SU-DHL-6 (cell line): ENCODE measurements around the gene COL6A1.

Experiments used
- H2AFZ ChIP-seq: fragments of 200-600 bp; sonication (generic); 2 replicates; pipeline ENCODE4 v1.6.1; 2014; ENCODE audit warnings: low read depth, mild to moderate bottlenecking, moderate library complexity, mixed read lengths, antibody characterized with exemption, low read length; ENCODE audit not compliant: severe bottlenecking
- H3F3A ChIP-seq: fragments of 200-600 bp; shearing (Covaris generic); 2 replicates; pipeline ENCODE4 v1.6.0; 2016; ENCODE audit warnings: antibody characterized with exemption, mild to moderate bottlenecking; ENCODE audit not compliant: insufficient read depth
- H3K27ac ChIP-seq: fragments of 200-600 bp; sonication (generic); 2 replicates; pipeline ENCODE4 v1.5.1; 2016; ENCODE audit warnings: low read depth, mild to moderate bottlenecking, low read length, moderate library complexity, mixed read lengths
- H3K27me3 ChIP-seq: fragments of 200-600 bp; sonication (generic), shearing (Covaris generic); 2 replicates; pipeline ENCODE4 v1.6.0; 2014; ENCODE audit warnings: mild to moderate bottlenecking, low read length
- H3K36me3 ChIP-seq: fragments of 200-600 bp; sonication (generic); 2 replicates; pipeline ENCODE4 v1.6.1; 2014; ENCODE audit warnings: mild to moderate bottlenecking, low read length, mixed read lengths
- H3K4me2 ChIP-seq: fragments of 300-600, 200-600 bp; shearing (Covaris generic), sonication (generic); 2 replicates; pipeline ENCODE4 v1.6.0; 2014; ENCODE audit warnings: low read length, low read depth, mild to moderate bottlenecking; ENCODE audit not compliant: poor library complexity, severe bottlenecking
- H3K4me3 ChIP-seq: fragments of 200-600 bp; sonication (generic); 2 replicates; pipeline ENCODE4 v1.5.1; 2014; ENCODE audit warnings: antibody characterized with exemption, low read length, mild to moderate bottlenecking, mixed read lengths; ENCODE audit not compliant: insufficient read depth, poor library complexity, severe bottlenecking
- H3K79me2 ChIP-seq: fragments of 200-600 bp; sonication (generic); 2 replicates; pipeline ENCODE4 v1.6.1; 2014; ENCODE audit warnings: mild to moderate bottlenecking, low read length, moderate library complexity; ENCODE audit not compliant: insufficient read depth
- H3K9ac ChIP-seq: fragments of 200-600 bp; sonication (generic); 2 replicates; pipeline ENCODE4 v1.7.0; 2014; ENCODE audit warnings: mild to moderate bottlenecking, low read length
- H3K9me2 ChIP-seq: fragments of 200-600 bp; sonication (generic); replicated peaks from 2 replicates; pipeline ENCODE4 v1.6.1; 2014; ENCODE audit warnings: low read length; ENCODE audit not compliant: insufficient read depth
- H3K9me3 ChIP-seq: fragments of 200-600 bp; sonication (generic); 2 replicates; pipeline ENCODE4 v1.6.1; 2014; ENCODE audit warnings: low read length, mixed read lengths; ENCODE audit not compliant: insufficient read depth
- H4K20me1 ChIP-seq: fragments of 200-600 bp; sonication (generic); 2 replicates; pipeline ENCODE4 v1.6.1; 2014; ENCODE audit warnings: low read depth, mild to moderate bottlenecking, antibody characterized with exemption, low read length, moderate library complexity, mixed read lengths
- EZH2phosphoT487 ChIP-seq: fragments of 200-600 bp; sonication (generic), shearing (Covaris generic); conservative IDR thresholded peaks from 2 replicates; pipeline ENCODE4 v1.6.1; 2018; ENCODE audit warnings: mild to moderate bottlenecking, antibody characterized with exemption, low read length, moderate library complexity, mixed read lengths
- TF ChIP-seq, protein P1 (sequence below): fragments of 200-600 bp; sonication (generic); IDR thresholded peaks from one replicate; pipeline ENCODE4 v1.5.1; 2017; ENCODE audit warnings: antibody characterized with exemption, mild to moderate bottlenecking, low read length, moderate library complexity; ENCODE audit not compliant: insufficient read depth, poor library complexity, severe bottlenecking

The COL6A1 gene

GRCh38 chr21:45940091-45940490, 41.5 kb upstream of the COL6A1 start:
- H3K27me3 ChIP-seq = no peaks in the 10 kb centered on the region
- H3K9me2 ChIP-seq = no peaks in the 10 kb centered on the region
- H3K9me3 ChIP-seq = no peaks in the 10 kb centered on the region
- TF ChIP-seq, protein P1, sequence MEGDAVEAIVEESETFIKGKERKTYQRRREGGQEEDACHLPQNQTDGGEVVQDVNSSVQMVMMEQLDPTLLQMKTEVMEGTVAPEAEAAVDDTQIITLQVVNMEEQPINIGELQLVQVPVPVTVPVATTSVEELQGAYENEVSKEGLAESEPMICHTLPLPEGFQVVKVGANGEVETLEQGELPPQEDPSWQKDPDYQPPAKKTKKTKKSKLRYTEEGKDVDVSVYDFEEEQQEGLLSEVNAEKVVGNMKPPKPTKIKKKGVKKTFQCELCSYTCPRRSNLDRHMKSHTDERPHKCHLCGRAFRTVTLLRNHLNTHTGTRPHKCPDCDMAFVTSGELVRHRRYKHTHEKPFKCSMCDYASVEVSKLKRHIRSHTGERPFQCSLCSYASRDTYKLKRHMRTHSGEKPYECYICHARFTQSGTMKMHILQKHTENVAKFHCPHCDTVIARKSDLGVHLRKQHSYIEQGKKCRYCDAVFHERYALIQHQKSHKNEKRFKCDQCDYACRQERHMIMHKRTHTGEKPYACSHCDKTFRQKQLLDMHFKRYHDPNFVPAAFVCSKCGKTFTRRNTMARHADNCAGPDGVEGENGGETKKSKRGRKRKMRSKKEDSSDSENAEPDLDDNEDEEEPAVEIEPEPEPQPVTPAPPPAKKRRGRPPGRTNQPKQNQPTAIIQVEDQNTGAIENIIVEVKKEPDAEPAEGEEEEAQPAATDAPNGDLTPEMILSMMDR = no peak
- TF ChIP-seq EZH2phosphoT487 = no peak
- no peaks in the 10 kb centered on the region for H4K20me1 ChIP-seq
- no peaks in the 10 kb centered on the region for H3F3A ChIP-seq
- no peak overlapping the region for H3K9ac ChIP-seq
- H3K27ac ChIP-seq = no peak overlapping the region
- no peak overlapping the region for H2AFZ ChIP-seq
- H3K36me3 ChIP-seq = no peaks in the 10 kb centered on the region
- no peak overlapping the region for H3K4me2 ChIP-seq
- no peak overlapping the region for H3K4me3 ChIP-seq
- H3K79me2 ChIP-seq = no peaks in the 10 kb centered on the region

DNA sequence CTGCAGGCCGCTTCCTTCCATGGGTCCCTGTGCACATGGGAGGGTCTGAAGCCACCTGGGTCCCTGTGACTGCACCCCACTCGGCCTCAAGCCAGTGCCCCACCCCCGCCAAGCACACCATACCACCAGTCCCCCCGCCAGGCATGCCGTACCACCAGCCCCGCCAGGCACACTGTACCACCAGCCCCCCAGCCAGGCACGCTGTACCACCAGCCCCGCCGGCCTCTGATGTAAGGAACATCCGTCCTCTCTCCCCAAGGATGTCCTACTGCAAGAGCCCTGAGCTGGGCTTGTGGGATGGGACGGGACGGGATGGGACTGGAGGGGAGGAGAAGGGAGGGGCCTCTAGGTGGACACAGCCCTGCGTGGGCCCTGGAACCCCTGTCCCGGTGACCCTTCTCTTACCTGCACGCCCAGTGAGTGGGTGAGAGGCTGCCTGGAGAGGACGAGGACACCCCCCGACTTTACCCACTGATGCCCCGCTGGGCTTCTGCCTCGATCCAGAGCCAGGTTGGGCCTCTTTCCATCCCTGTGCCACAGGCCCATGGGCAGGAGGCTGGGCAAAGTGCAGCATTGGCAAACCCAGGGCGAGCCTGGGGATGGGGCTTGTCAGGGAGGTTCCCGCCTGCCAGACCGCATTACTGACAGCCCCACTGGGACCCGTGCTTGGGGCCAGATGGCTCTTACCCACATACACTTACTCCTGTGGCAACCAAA, 40.8 kb upstream of the COL6A1 start:
- no peak overlapping the region for H3K4me2 ChIP-seq
- no peaks in the 10 kb centered on the region for H3K79me2 ChIP-seq
- no peaks in the 10 kb centered on the region for H3K36me3 ChIP-seq
- H3K27me3 ChIP-seq = no peaks in the 10 kb centered on the region
- no peaks in the 10 kb centered on the region for H3K9me3 ChIP-seq
- no peak for TF ChIP-seq EZH2phosphoT487
- TF ChIP-seq, protein P1 = no peak
- H4K20me1 ChIP-seq = no peaks in the 10 kb centered on the region
- no peak overlapping the region for H3K9ac ChIP-seq
- no peak overlapping the region for H2AFZ ChIP-seq
- H3K27ac ChIP-seq = no peak overlapping the region
- H3K4me3 ChIP-seq = no peak overlapping the region
- H3K9me2 ChIP-seq = no peaks in the 10 kb centered on the region
- no peaks in the 10 kb centered on the region for H3F3A ChIP-seq

- Histone ChIP-seq H3K4me2 (no peak overlapping the region), H2AFZ (no peak overlapping the region), H3K27ac (no peak overlapping the region), H3K9me2 (no peaks in the 10 kb centered on the region), H3K27me3 (no peaks in the 10 kb centered on the region), H3K79me2 (no peaks in the 10 kb centered on the region), H3K9ac (no peak overlapping the region), H4K20me1 (no peaks in the 10 kb centered on the region), H3K9me3 (no peaks in the 10 kb centered on the region), H3F3A (no peaks in the 10 kb centered on the region), H3K36me3 (no peaks in the 10 kb centered on the region), H3K4me3 (no peak overlapping the region)
- TF ChIP-seq EZH2phosphoT487 = no peak
- TF ChIP-seq, protein P1 = no peak
Measured at GRCh38 chr21:45941338-45941710, 40.2 kb upstream of the COL6A1 start.
